Psoas muscle (tissue), 8 donors: Measurements from ENCODE around the gene ZNF688. TPM values are rescaled to one million over a fixed set of nuclear protein-coding genes. Genes with fewer than 3 reads are reported as not detected.

Experiments used
- ATAC-seq, 4 donors: fragments of 200-7000 bp; cut with Tn5 transposase; one replicate each; pipeline ENCODE4 v1.9.1; 2020; ENCODE audit warnings: moderate library complexity in 3 of 4, mild to moderate bottlenecking in 2 of 4
- DNase-seq, 2 donors: peaks; one replicate each; pipeline ENCODE4 v3.0.0-alpha.2; 2020
- H3K27ac ChIP-seq: fragments of 200-600 bp; one replicate; pipeline ENCODE4 v1.8.0; 2022
- H3K27me3 ChIP-seq, 3 donors: fragments of 200-600 bp in 1 of 3; one replicate each; pipeline versions ENCODE4 v1.6.1 to v1.8.0; 2013 to 2022; ENCODE audit warnings: low read length in 2 of 3, mild to moderate bottlenecking in 2 of 3, moderate library complexity in 1 of 3; ENCODE audit not compliant: insufficient read depth in 3 of 3
- H3K36me3 ChIP-seq, 2 donors: fragments of 200-600 bp in 1 of 2; one replicate each; pipeline versions ENCODE4 v1.6.1 to v1.8.0; 2013 to 2022; ENCODE audit warnings: low read depth in 1 of 2, mild to moderate bottlenecking in 1 of 2, moderate library complexity in 1 of 2; ENCODE audit not compliant: insufficient read depth in 1 of 2
- H3K4me1 ChIP-seq: fragments of 200-600 bp; one replicate; pipeline ENCODE4 v1.8.0; 2022
- H3K4me3 ChIP-seq: fragments of 200-600 bp; one replicate; pipeline ENCODE4 v1.8.0; 2022; ENCODE audit warnings: mild to moderate bottlenecking
- H3K9me3 ChIP-seq: fragments of 200-600 bp; one replicate; pipeline ENCODE4 v1.8.0; 2022
- WGBS, 3 donors: extraction: QIAGEN DNeasy Blood & Tissue Kit; methylation state at CpG; one replicate each; pipeline versions ENCODE4 v1.1.6 to v1.1.7; 2013; 5-methylcytosine and 5-hydroxymethylcytosine counted together
- intact Hi-C, 2 donors: fragments of 100-400 bp; cut with DNase I; formaldehyde crosslinking; loops; one replicate each; pipeline versions ENCODE4 v1.11.0 to v1.14.2; 2022
- long read RNA-seq, 2 donors: library from polyadenylated mRNA; unstranded; transcript quantifications; one replicate each; pipeline ENCODE4 v2.0.0, GENCODE V29; 2021
- polyA plus RNA-seq, 3 donors: library from polyadenylated mRNA; stranded (reverse); fragments of 200-250 nt; gene quantifications; one replicate each; pipeline ENCODE4 v1.2.3, GENCODE V29; 2013
- total RNA-seq, 4 donors: library from RNA; stranded (reverse); fragmentation: NEBNext Ultra II Directional in 2 of 4; extraction: Animal tissue kit (Norgen Biotek cat#: 25700) in 2 of 4; gene quantifications; one replicate each; pipeline versions ENCODE4 v1.2.1 to v1.2.4, GENCODE V29; 2021 to 2023
- TF ChIP-seq, protein P1 (sequence below): fragments of 200-600 bp; IDR thresholded peaks from one replicate; pipeline ENCODE4 v1.8.0; 2022; ENCODE audit warnings: antibody characterized with exemption
- donor health status: healthy with polysubstance abuse.
- donor health status: DM: no; HTN: no; CAD: no; lungs with moderate emphysema.
- donor health status: Bipolar disorder and iron deficiency.
- donor health status: healthy.
- donor health status: DM: yes; HTN: yes; CAD: no.
- donor health status: DM: no; HTN: no; CAD: no.
- donor health status: DM: no; HTN: no; CAD: no.
- donor health status: DM: yes; HTN: yes; CAD: no.

ZNF688 gene
- 10 to 100 TPM; 11.7 to 21.2 (median 16.5) TPM for total RNA-seq
- 10 to 100 TPM; 11.1 to 15.6 (median 13.5) TPM for polyA plus RNA-seq
- long read RNA-seq, donor 1, transcript ZNF688-201 (3 exons, 2,506 nt): major isoform, 11 of 18 reads
- long read RNA-seq, donor 1, partial matches to known transcripts: 0 of 18 reads
- long read RNA-seq, donor 1, other reads (novel, unspliced or antisense): 7 of 18 reads
- long read RNA-seq, donor 2, transcript ZNF688-201 (3 exons, 2,506 nt): major isoform, 20 of 53 reads
- long read RNA-seq, donor 2, partial matches to known transcripts: 0 of 53 reads
- long read RNA-seq, donor 2, other reads (novel, unspliced or antisense): 29 of 53 reads

DNA sequence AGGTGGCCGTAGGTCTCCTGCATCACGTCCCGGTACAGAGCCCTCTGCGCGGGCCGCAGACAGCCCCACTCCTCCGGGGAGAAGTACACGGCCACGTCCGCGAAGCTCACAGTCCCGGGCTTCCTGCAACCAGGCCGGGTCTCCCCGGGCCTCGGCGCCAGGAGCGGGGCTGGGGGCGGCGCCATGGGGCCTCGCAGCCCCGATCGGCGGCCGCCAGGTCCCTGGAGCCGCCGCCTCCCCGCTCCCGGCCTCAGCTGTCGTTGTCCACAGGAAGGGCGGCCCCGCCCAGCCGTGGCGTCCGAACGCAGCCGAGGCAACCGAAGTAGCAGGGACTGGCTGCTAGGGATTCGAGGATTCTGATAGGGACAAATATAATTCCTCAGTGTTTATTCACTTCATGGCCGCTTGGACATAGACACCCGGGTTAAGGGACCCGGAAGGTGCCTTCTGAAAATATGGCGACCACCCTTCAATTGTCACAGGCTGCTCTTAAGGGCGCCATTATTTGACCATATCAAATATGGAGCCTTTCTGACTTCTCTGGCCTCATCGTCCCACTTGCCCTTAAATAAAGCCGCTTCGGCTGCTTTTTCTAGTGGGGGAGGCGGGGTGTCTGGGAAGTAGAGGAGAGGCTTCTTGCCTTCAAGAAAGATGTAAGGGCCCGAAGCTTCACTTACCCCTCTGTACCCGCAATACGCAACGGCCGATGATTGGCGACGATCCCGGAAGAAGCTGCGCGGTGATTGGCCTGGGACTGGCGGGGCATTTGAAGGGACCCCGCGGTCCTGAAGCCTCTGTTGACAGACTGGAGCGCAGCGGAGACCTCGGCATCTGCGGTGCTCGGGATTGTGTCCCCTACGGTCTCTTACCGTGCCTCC, at the start of gene ZNF688:
Gene ZNF688, minus strand, starts transcription at position 270 of the 878 bp plus-strand sequence. Its CDS starts 85 bp downstream, at position 185.
- peak; percentile 96 to 98 for DNase-seq
- Histone ChIP-seq H3K27ac (peak within 1 kb of the TSS; percentile 97), H3K4me1 (peaks cover 16% of the 10 kb centered on the region), H3K4me3 (peak within 1 kb of the TSS; percentile 91), H3K27me3 (no peaks in the 10 kb centered on the region), H3K36me3 (peaks cover 0 to 9% of the 10 kb centered on the region in 2 donors), H3K9me3 (no peaks in the 10 kb centered on the region)
- ATAC-seq: peak; percentile 88 to 90 (median 89)
- TF ChIP-seq, protein P1, sequence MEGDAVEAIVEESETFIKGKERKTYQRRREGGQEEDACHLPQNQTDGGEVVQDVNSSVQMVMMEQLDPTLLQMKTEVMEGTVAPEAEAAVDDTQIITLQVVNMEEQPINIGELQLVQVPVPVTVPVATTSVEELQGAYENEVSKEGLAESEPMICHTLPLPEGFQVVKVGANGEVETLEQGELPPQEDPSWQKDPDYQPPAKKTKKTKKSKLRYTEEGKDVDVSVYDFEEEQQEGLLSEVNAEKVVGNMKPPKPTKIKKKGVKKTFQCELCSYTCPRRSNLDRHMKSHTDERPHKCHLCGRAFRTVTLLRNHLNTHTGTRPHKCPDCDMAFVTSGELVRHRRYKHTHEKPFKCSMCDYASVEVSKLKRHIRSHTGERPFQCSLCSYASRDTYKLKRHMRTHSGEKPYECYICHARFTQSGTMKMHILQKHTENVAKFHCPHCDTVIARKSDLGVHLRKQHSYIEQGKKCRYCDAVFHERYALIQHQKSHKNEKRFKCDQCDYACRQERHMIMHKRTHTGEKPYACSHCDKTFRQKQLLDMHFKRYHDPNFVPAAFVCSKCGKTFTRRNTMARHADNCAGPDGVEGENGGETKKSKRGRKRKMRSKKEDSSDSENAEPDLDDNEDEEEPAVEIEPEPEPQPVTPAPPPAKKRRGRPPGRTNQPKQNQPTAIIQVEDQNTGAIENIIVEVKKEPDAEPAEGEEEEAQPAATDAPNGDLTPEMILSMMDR: no peak
- 0% methylated on average over 61 to 67 of the region's 67 CpGs for WGBS, 3 donors
- intact Hi-C loops: loop anchor here in 1 of 2 donors (5.0 kb wide), 2 partner anchors 44 to 81 kb away; partner anchors contain the start of genes PRR14 and ZNF768

DNA sequence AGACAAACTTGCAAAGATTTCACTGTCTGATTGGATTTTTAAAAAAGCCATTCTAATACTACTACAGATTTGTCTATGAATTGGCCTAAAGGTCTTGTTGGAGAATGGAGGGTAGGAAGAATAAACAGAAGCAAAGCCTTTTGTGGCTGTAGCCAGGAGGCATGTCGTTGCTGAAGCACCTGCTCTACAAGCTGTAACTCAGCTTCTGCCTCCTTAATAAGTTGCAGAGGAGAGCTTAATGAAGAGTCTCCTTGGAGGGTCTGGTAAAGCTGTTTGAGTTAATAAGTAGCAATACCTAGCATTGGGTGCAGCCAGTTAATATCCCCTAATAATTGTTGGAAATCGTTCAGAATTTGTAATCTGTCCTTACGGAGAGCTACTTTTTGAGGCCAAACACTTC, 48.7 kb upstream of the ZNF688 start:
- 47 to 63% (median 48%) methylated on average over 3 of the region's 3 CpGs for WGBS, 3 donors
- H3K4me3 ChIP-seq: no peak overlapping the region
- TF ChIP-seq, protein P1: no peak
- no peak overlapping the region for H3K27ac ChIP-seq
- ATAC-seq (no peak), DNase-seq (no peak)
- H3K4me1 ChIP-seq: no peaks in the 10 kb centered on the region
- no peaks in the 10 kb centered on the region for H3K9me3 ChIP-seq
- no peaks in the 10 kb centered on the region for H3K27me3 ChIP-seq
- intact Hi-C loops: loop anchor here in 1 of 2 donors (2.0 kb wide), 1 partner anchor 63 kb away; no protein-coding TSS in a partner anchor
- no peaks in the 10 kb centered on the region for H3K36me3 ChIP-seq

DNA sequence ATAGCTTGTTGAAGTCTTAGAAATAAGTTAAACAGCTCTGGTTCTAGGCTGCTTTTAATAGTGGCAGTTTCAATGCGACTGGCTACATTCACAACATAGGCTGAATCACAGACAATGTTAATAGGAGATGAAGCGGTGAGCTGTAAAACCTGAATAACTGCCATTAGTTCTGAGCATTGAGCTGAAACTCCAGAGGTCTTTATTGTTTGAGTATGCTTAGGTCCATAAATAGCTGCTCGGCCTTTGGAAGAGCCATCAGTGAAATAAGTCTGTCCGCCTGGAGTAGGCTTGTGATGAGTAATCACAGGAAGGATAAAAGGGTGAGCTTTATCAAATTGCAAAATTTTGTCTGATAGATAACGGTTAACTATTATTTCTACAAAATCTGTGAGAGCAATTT, 48.1 kb upstream of the ZNF688 start:
- Histone ChIP-seq H3K36me3 (no peaks in the 10 kb centered on the region), H3K9me3 (no peaks in the 10 kb centered on the region), H3K27ac (no peak overlapping the region), H3K4me1 (no peaks in the 10 kb centered on the region), H3K4me3 (no peak overlapping the region), H3K27me3 (no peaks in the 10 kb centered on the region)
- intact Hi-C loops: loop anchor here in 1 of 2 donors (2.0 kb wide), 1 partner anchor 63 kb away; no protein-coding TSS in a partner anchor
- TF ChIP-seq, protein P1: no peak
- WGBS, 3 donors: 88 to 92% (median 90%) methylated on average over 5 of the region's 5 CpGs
- DNase-seq (no peak), ATAC-seq (no peak)

DNA sequence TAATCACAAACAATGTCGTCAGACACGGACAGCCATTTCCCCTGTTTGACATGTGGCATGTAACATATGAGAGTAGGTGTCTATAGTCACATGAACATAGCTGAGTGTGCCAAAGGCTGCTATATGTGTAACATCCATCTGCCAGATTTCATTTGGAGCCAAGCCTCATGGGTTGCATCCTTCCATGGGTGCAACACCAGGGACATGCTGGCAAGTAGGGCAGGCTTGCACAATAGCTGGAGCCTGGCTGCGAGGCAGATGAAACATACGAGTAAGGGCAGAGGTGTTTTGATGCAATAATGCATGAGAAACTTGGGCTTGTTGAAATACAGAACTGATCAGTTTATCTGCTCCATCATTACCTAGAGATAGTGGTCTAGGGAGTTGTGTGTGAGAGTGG, 47.7 kb upstream of the ZNF688 start:
- WGBS, 3 donors: 79 to 81% (median 79%) methylated on average over 4 of the region's 4 CpGs
- Histone ChIP-seq H3K27me3 (no peaks in the 10 kb centered on the region), H3K9me3 (no peaks in the 10 kb centered on the region), H3K4me3 (no peak overlapping the region), H3K36me3 (no peaks in the 10 kb centered on the region), H3K27ac (no peak overlapping the region), H3K4me1 (no peaks in the 10 kb centered on the region)
- no peak for ATAC-seq
- TF ChIP-seq, protein P1: no peak
- DNase-seq: no peak
- intact Hi-C loops: no loop called here
